Vagina (tissue), 2 donors: Measurements from ENCODE around the gene LRCH1.

Source experiments
- CTCF ChIP-seq, 3 experiments: fragments of 450-650 bp in 2 of 3; fragments of 200-600 bp in 1 of 3; sonication (generic) in 1 of 3; IDR thresholded peaks; one replicate each; pipeline ENCODE4 v1.5.1; 2017 to 2019; ENCODE audit warnings: antibody characterized with exemption in 3 of 3, mild to moderate bottlenecking in 2 of 3, moderate library complexity in 2 of 3
- POLR2A ChIP-seq, 2 donors: fragments of 450-650 bp; IDR thresholded peaks; one replicate each; pipeline ENCODE4 v1.6.1; 2017; ENCODE audit warnings: antibody characterized with exemption in 2 of 2, mild to moderate bottlenecking in 2 of 2, moderate library complexity in 2 of 2
- POLR2AphosphoS5 ChIP-seq, 2 donors: sonication (generic); formaldehyde crosslinking; IDR thresholded peaks; one replicate each; pipeline ENCODE4 v1.9.0; 2017; ENCODE audit warnings: antibody characterized with exemption in 2 of 2, mild to moderate bottlenecking in 2 of 2, low read depth in 1 of 2; ENCODE audit not compliant: insufficient read depth in 1 of 2

- no peak for TF ChIP-seq POLR2A (IDR thresholded peaks at IDR 0.05)
- TF ChIP-seq CTCF (IDR thresholded peaks at IDR 0.05), result no peak
- TF ChIP-seq POLR2AphosphoS5 (IDR thresholded peaks at IDR 0.05; ENCODE audit: insufficient read depth in 1 of 2, low read depth in 1 of 2), result no peak
Measured at GRCh38 chr13:46555722-46556417, 2.9 kb downstream of the LRCH1 start.
